H9 (cell line): ENCODE measurements around the gene KAZN. TPM values are rescaled to one million over a fixed set of nuclear protein-coding genes. Genes with fewer than 3 reads are reported as not detected.

Experiments
- DNase-seq: peaks from one replicate; pipeline ENCODE4 v3.0.0-alpha.2; 2017
- H2AFZ ChIP-seq: one replicate; pipeline ENCODE4 v1.6.1; 2013; ENCODE audit warnings: mild to moderate bottlenecking, low read length, control low read depth, moderate library complexity
- H2AK5ac ChIP-seq: 2 replicates; pipeline ENCODE4 v1.6.1; 2013; ENCODE audit warnings: low read length, control low read depth, mixed read lengths; ENCODE audit not compliant: insufficient read length
- H2BK120ac ChIP-seq: one replicate; pipeline ENCODE4 v1.6.1; 2013; ENCODE audit warnings: low read depth, mild to moderate bottlenecking, low read length, control low read depth, inconsistent platforms; ENCODE audit not compliant: poor library complexity, severe bottlenecking
- H2BK12ac ChIP-seq: 2 replicates; pipeline ENCODE4 v1.6.1; 2013; ENCODE audit warnings: low read length, control low read depth, mixed read lengths, low read depth; ENCODE audit not compliant: insufficient read length
- H2BK15ac ChIP-seq: 2 replicates; pipeline ENCODE4 v1.6.1; 2013; ENCODE audit warnings: low read depth, low read length, control low read depth
- H2BK20ac ChIP-seq: one replicate; pipeline ENCODE4 v1.6.1; 2013; ENCODE audit warnings: low read depth, mild to moderate bottlenecking, low read length, control low read depth, inconsistent platforms; ENCODE audit not compliant: poor library complexity, severe bottlenecking
- H2BK5ac ChIP-seq: 2 replicates; pipeline ENCODE4 v1.6.1; 2013; ENCODE audit warnings: low read length, control low read depth, mixed read lengths; ENCODE audit not compliant: insufficient read length
- H3K14ac ChIP-seq: 2 replicates; pipeline ENCODE4 v1.6.1; 2013; ENCODE audit warnings: low read length, control low read depth; ENCODE audit not compliant: insufficient read depth
- H3K18ac ChIP-seq: 2 replicates; pipeline ENCODE4 v1.6.1; 2013; ENCODE audit warnings: low read depth, mild to moderate bottlenecking, mixed read lengths, low read length, control low read depth; ENCODE audit not compliant: insufficient read length
- H3K23ac ChIP-seq: 2 replicates; pipeline ENCODE4 v1.6.1; 2013; ENCODE audit warnings: low read length, control low read depth, mixed read lengths, low read depth; ENCODE audit not compliant: insufficient read length
- H3K23me2 ChIP-seq: 2 replicates; pipeline ENCODE4 v1.6.1; 2013; ENCODE audit warnings: low read depth, mild to moderate bottlenecking, mixed read lengths, low read length, control low read depth; ENCODE audit not compliant: insufficient read length, poor library complexity, severe bottlenecking
- H3K27ac ChIP-seq: 2 replicates; pipeline ENCODE4 v1.5.1; 2013; ENCODE audit warnings: low read length, control low read depth, mixed read lengths, low read depth; ENCODE audit not compliant: insufficient read length
- H3K27me3 ChIP-seq: 2 replicates; pipeline ENCODE4 v1.6.1; 2013; ENCODE audit warnings: low read length, control low read depth, inconsistent platforms; ENCODE audit not compliant: insufficient read depth
- H3K4ac ChIP-seq: 2 replicates; pipeline ENCODE4 v1.6.1; 2013; ENCODE audit warnings: low read depth, mild to moderate bottlenecking, control low read depth, inconsistent platforms, low read length, moderate library complexity
- H3K4me1 ChIP-seq: 2 replicates; pipeline ENCODE4 v1.6.1; 2013; ENCODE audit warnings: low read length, control low read depth, inconsistent platforms; ENCODE audit not compliant: insufficient read depth
- H3K4me2 ChIP-seq: 2 replicates; pipeline ENCODE4 v1.6.1; 2013; ENCODE audit warnings: low read length, control low read depth, mixed read lengths; ENCODE audit not compliant: insufficient read length, insufficient read depth
- H3K56ac ChIP-seq: 2 replicates; pipeline ENCODE4 v1.6.1; 2013; ENCODE audit warnings: low read depth, mild to moderate bottlenecking, mixed read lengths, low read length, control low read depth; ENCODE audit not compliant: insufficient read length
- H3K79me1 ChIP-seq: 2 replicates; pipeline ENCODE4 v1.6.1; 2013; ENCODE audit warnings: low read depth, mild to moderate bottlenecking, moderate library complexity, low read length, control low read depth, inconsistent platforms; ENCODE audit not compliant: insufficient read depth, poor library complexity, severe bottlenecking
- H3K79me2 ChIP-seq: 2 replicates; pipeline ENCODE4 v1.6.1; 2013; ENCODE audit warnings: low read length, control low read depth, inconsistent platforms; ENCODE audit not compliant: insufficient read depth
- H3K9ac ChIP-seq: 2 replicates; pipeline ENCODE4 v1.6.1; 2013; ENCODE audit warnings: low read length, control low read depth, mixed read lengths; ENCODE audit not compliant: insufficient read length; ENCODE audit errors: extremely low read depth
- H3K9me3 ChIP-seq: one replicate; pipeline ENCODE4 v1.6.1; 2013; ENCODE audit warnings: low read depth, low read length, inconsistent platforms; ENCODE audit not compliant: control insufficient read depth
- H3T11ph ChIP-seq: one replicate; pipeline ENCODE4 v1.6.1; 2013; ENCODE audit warnings: mild to moderate bottlenecking, low read length, control low read depth, inconsistent platforms
- H4K20me1 ChIP-seq: one replicate; pipeline ENCODE4 v1.6.1; 2013; ENCODE audit not compliant: control insufficient read depth, insufficient read length, insufficient read depth
- H4K5ac ChIP-seq: 2 replicates; pipeline ENCODE4 v1.6.1; 2013; ENCODE audit warnings: low read depth, mild to moderate bottlenecking, mixed read lengths, low read length, control low read depth; ENCODE audit not compliant: insufficient read length
- H4K8ac ChIP-seq: replicated peaks from 2 replicates; pipeline ENCODE4 v1.6.1; 2013; ENCODE audit warnings: low read length, control low read depth, mixed read lengths, low read depth; ENCODE audit not compliant: insufficient read length
- H4K91ac ChIP-seq: 2 replicates; pipeline ENCODE4 v1.6.1; 2013; ENCODE audit warnings: low read depth, mild to moderate bottlenecking, moderate library complexity, mixed read lengths, low read length, control low read depth; ENCODE audit not compliant: insufficient read length
- H3K27ac Mint-ChIP-seq, 3 experiments: 2 replicates in 2 of 3; 3 replicates in 1 of 3; pipeline ENCODE4 v1.8.0; 2020 to 2021; ENCODE audit warnings: mixed read lengths in 3 of 3, mild to moderate bottlenecking in 1 of 3, moderate library complexity in 1 of 3
- H3K27me3 Mint-ChIP-seq: 2 replicates; pipeline ENCODE4 v1.8.0; 2021; ENCODE audit warnings: low read depth, mild to moderate bottlenecking, moderate library complexity, mixed read lengths
- H3K36me3 Mint-ChIP-seq, 3 experiments: 2 replicates in 2 of 3; 3 replicates in 1 of 3; pipeline ENCODE4 v1.8.0; 2020 to 2021; ENCODE audit warnings: low read depth in 3 of 3, mixed read lengths in 3 of 3; ENCODE audit not compliant: insufficient read depth in 1 of 3
- H3K4me1 Mint-ChIP-seq, 2 experiments: 2 replicates each; pipeline ENCODE4 v1.8.0; 2020; ENCODE audit warnings: mixed read lengths in 2 of 2
- H3K4me3 Mint-ChIP-seq, 2 experiments: 2 replicates in 1 of 2; 3 replicates in 1 of 2; pipeline ENCODE4 v1.8.0; 2020 to 2021; ENCODE audit warnings: mild to moderate bottlenecking in 2 of 2, mixed read lengths in 2 of 2, moderate library complexity in 1 of 2
- H3K9me3 Mint-ChIP-seq, 2 experiments: 2 replicates in 1 of 2; 3 replicates in 1 of 2; pipeline ENCODE4 v1.8.0; 2020; ENCODE audit warnings: mild to moderate bottlenecking in 2 of 2, mixed read lengths in 2 of 2, moderate library complexity in 1 of 2
- WGBS: extraction: QIAGEN DNeasy Blood & Tissue Kit; methylation state at CpG from one replicate; pipeline ENCODE4 v1.1.7; 2013; ENCODE audit warnings: missing lambda C conversion rate, low lambda C conversion rate, mixed read lengths; ENCODE audit not compliant: insufficient read length; ENCODE audit errors: extremely low coverage; 5-methylcytosine and 5-hydroxymethylcytosine counted together
- total RNA-seq: library from RNA; stranded (reverse); gene quantifications from 2 replicates; pipeline ENCODE4 v1.2.1, GENCODE V29; 2021
- TF ChIP-seq, protein P1 (sequence below): fragments of 200-600 bp; sonication (generic); conservative IDR thresholded peaks from 3 replicates; pipeline ENCODE4 v1.8.0; 2021; ENCODE audit warnings: antibody characterized with exemption, mild to moderate bottlenecking

Gene KAZN
- total RNA-seq, 1 experiment from 2014 or later: 7.6 TPM

DNA sequence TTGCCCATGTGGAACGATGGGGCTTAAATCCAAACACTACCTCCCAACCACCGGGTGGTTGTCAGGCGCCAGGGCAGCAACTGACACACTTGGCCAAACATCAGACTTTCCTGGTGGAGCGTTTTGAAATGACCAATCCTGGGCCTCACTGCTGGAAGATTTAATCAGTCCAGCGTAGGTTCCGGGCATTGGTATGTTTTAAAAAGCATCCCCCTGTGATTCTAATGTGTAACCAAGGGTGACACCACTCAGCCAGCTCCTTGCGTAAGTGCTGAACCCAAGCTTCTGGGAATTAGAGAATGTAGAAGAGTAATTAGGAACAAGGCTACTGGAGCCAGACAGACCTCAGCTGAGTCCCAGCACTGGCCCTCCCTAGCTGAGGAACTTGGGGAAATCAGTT is 44.8 kb upstream of the KAZN start:
- no peaks in the 10 kb centered on the region for H3K36me3 Mint-ChIP-seq
- Histone ChIP-seq H4K5ac (no peak overlapping the region), H2BK12ac (no peak overlapping the region), H2AK5ac (no peak overlapping the region), H3K4me1 (no peaks in the 10 kb centered on the region; the same call in 1 of the 2 replicates), H3K18ac (no peak overlapping the region), H3K9ac (no peak overlapping the region), H2AFZ (no peak overlapping the region), H4K8ac (no peak overlapping the region), H2BK20ac (no peak overlapping the region), H2BK120ac (no peak overlapping the region), H3K14ac (no peak overlapping the region), H2BK15ac (no peak overlapping the region), H4K20me1 (no peaks in the 10 kb centered on the region), H3K79me1 (no peaks in the 10 kb centered on the region), H3T11ph (no peak overlapping the region), H3K56ac (no peak overlapping the region), H3K27ac (no peak overlapping the region), H3K23ac (no peak overlapping the region), H4K91ac (no peak overlapping the region), H2BK5ac (no peak overlapping the region), H3K9me3 (no peaks in the 10 kb centered on the region), H3K23me2 (no peaks in the 10 kb centered on the region), H3K4ac (no peak overlapping the region), H3K4me2 (no peak overlapping the region), H3K27me3 (no peaks in the 10 kb centered on the region; the same call in 1 of the 2 replicates), H3K79me2 (no peaks in the 10 kb centered on the region)
- TF ChIP-seq, protein P1, sequence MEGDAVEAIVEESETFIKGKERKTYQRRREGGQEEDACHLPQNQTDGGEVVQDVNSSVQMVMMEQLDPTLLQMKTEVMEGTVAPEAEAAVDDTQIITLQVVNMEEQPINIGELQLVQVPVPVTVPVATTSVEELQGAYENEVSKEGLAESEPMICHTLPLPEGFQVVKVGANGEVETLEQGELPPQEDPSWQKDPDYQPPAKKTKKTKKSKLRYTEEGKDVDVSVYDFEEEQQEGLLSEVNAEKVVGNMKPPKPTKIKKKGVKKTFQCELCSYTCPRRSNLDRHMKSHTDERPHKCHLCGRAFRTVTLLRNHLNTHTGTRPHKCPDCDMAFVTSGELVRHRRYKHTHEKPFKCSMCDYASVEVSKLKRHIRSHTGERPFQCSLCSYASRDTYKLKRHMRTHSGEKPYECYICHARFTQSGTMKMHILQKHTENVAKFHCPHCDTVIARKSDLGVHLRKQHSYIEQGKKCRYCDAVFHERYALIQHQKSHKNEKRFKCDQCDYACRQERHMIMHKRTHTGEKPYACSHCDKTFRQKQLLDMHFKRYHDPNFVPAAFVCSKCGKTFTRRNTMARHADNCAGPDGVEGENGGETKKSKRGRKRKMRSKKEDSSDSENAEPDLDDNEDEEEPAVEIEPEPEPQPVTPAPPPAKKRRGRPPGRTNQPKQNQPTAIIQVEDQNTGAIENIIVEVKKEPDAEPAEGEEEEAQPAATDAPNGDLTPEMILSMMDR: no peak
- DNase-seq: no peak
- WGBS: no CpG with 5 or more reads among the region's 7 CpGs
- H3K9me3 Mint-ChIP-seq: no peaks in the 10 kb centered on the region
- H3K4me3 Mint-ChIP-seq: no peak overlapping the region
- peaks cover 30% of the 10 kb centered on the region for H3K27me3 Mint-ChIP-seq
- peaks cover 18 to 32% of the 10 kb centered on the region in 2 experiments for H3K4me1 Mint-ChIP-seq
- no peak overlapping the region; a peak in 1 of 7 replicates for H3K27ac Mint-ChIP-seq
